NCI-H2227 treated with DMSO at 0.1 percent for 48 hours (cell line): ENCODE data around the gene ABI3BP.

Experiments
- DNase-seq: peaks from one replicate; lab custom pipeline; 2025; lab: John Stamatoyannopoulos, UW

ABI3BP gene

GRCh38 chr3:100775669-100776068 is 217.6 kb downstream of the ABI3BP start:
- no peak for DNase-seq

- DNase-seq, result no peak
These were observed 218.0 kb downstream of the ABI3BP start for GRCh38 chr3:100775226-100775625.

DNA sequence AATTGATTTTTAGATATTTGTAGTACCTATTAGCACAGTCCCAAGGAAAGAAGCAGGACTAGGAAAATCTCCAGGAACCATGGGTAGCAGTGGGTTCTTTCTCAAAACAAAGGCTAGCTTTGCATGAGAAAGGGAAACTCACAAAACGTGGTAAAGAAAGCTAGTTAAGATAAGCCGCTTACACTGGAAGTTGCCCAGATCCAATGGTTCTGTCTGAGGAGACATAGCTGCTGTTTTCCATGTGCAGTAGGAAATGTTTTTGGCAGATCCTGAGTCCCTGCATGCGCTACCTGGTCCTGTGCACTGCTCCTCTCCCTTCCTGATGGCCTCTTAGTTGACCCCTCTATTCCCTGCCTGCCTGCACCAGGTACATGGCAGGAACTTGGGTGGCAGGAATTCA is 223.5 kb downstream of the ABI3BP start:
- DNase-seq, result no peak

GRCh38 chr3:100766069-100766468 is 227.2 kb downstream of the ABI3BP start:
- DNase-seq, result no peak

DNA sequence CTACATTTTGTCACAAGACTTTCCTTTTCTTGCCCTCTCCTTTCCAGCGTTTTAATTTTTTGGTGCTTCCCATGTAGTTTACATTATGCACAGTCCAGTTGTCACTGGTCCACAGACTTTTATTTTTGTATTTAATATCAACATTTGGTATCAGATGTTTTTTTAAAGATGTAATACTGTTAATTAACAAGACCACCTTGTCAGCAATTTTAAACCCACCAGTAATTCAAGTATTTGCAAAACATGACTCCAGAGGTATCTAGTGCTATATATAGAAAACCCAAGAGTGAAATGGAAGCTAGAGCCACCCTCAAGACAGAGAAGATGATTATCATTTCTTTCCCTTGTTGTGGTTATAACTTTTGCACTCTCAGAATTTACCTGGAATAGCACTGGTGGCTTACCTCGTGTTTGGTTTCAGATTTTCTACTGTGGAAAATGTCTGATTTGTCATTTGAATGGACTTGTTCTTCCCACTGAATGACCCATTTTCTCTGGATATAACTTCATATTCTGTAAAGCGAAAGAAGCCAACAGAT is 227.7 kb downstream of the ABI3BP start:
- no peak for DNase-seq

DNA sequence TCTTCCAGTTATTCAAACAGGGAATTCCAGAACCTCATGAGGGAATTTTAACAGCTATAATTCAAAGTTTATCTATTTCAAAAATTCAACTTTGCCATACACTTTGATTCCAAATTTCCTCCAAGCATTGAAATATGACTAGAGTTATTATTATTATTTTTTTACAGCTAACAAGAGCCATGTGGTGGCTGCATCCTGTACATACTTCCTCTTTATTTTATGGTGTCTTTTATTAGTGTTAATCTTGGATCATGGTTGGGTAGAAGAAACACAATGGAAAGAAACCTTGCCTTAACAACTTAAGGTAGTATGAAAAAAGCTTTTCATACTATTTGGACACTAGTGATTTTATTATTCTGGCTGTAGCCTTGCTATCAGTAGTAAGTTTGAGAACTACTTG is 231.3 kb downstream of the ABI3BP start:
- DNase-seq, result no peak

DNA sequence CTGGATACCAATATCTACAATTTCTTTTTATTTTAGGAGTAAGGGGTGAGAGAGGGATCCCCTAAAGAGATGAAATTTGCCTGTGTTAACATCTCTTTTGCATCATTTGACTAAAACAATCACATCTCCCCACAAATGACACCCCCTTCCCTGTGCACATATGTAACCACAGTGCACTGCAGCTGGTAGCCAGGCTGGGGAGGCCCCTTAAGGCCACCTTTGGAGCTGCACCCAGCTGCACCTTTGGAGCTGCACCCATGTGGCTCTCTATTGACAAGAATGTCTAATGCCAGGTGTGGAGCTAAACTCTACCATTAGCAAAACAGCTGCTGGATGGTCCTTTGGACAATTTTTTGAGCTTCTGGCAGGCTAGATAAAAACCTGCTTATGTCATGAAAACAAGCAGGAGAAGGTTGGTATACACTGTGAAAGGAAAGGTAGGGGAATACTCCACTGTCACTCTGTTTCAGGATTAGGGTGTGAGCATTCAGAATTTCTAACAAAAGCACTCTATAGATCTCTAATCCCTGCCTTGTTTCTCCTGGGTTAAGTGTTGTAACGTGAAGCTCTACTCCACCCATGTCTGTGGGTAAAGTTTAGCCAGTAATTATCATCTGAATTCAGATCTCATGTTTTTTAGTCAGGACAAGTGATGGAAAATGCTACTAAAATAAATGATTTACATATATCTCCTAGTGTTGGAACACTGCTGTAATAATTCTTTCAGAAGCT is 231.8 kb downstream of the ABI3BP start:
- no peak for DNase-seq

GRCh38 chr3:100760377-100760776 is 232.8 kb downstream of the ABI3BP start:
- no peak for DNase-seq

GRCh38 chr3:100759950-100760349 is 233.3 kb downstream of the ABI3BP start:
- no peak for DNase-seq

- no peak for DNase-seq
These were observed 234.1 kb downstream of the ABI3BP start for GRCh38 chr3:100759159-100759558.

GRCh38 chr3:100756441-100756840 is 236.8 kb downstream of the ABI3BP start:
- no peak for DNase-seq

DNA sequence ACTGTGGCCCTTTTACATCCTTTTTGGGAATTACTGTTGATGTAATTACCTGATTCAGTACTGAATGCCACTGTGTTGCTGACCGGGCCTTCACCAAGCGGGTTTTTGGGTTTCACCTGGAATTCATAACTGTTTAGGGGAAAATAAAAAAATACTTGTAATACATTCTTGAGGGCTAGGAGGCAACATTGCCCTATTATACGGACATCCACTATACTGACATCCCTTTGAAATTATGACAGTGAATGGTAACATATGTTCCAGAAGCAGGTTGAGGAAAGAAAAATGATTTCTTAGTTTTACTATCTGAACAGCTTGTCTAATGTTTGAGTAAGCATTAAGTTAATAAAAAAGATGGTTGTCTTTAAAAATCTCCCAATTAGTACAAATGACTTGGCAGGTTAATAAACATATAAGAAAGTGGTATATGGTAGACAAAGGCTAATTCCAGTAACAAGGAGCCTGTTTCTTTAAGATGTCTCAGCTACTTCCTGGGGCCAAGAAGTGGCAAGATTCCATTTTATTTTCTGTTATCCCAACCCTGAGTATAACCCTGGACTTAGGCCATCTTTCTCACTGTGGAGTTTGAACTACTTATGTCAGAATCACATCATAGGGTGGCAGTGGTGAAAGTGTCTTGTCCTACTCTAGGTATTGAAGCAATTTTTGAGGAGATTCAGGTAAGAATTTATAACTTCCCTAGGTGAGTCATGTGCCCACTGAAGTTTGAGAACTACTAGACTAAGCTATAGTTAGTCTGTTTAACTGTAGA is 238.5 kb downstream of the ABI3BP start:
- DNase-seq, result no peak

GRCh38 chr3:100753846-100754245 is 239.4 kb downstream of the ABI3BP start:
- DNase-seq, result no peak

DNA sequence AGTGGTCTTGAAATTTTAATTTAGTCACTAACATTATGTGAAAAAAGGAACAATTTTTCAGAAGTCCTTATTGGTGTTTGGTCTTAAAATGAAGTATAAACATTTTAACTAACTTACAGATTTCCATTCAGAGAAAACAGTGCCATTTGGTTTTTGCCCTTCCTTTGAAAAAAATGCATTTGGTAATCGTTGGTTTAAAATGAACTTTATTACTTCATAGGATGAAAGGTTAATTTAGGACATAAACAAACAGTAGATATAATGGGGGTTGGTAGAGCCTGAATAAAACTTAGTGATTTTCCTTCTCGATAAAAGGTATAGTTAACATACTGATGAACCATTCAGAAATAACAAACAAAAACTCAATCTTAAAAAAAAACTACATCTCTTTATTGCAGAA is 244.3 kb downstream of the ABI3BP start:
- no peak for DNase-seq

DNA sequence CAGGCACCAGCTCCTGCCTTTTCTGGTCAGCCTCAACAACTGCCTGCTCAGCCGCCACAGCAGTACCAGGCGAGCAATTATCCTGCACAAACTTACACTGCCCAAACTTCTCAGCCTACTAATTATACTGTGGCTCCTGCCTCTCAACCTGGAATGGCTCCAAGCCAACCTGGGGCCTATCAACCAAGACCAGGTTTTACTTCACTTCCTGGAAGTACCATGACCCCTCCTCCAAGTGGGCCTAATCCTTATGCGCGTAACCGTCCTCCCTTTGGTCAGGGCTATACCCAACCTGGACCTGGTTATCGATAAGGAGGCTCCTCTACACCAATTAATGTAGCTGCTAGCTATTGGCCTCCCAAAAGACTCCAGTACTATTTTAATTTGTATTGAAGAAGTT is 245.0 kb downstream of the ABI3BP start:
- no peak for DNase-seq

DNA sequence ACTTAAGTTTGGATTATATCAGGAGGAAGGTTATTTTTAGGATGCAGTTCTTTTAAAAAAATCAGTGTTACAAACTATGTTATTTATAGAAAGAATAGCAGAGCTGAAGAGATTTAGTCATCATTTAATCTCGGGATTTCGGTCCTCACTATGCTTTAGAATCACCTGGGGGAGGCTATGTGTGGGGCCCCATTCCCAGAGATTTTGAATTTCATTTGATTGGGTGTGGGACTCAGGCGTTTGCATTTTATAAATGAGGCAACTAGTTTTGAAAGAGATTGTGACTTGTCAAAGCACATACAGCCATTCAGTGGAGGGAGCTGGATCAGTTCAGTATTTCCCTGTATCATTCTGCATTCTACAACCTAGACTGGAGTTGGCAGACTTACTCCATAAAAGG is 247.1 kb downstream of the ABI3BP start:
- DNase-seq, result no peak

- no peak for DNase-seq
These were observed 247.6 kb downstream of the ABI3BP start for GRCh38 chr3:100745617-100746016.

- DNase-seq, result no peak
These were observed 248.6 kb downstream of the ABI3BP start for GRCh38 chr3:100744671-100745070.

DNA sequence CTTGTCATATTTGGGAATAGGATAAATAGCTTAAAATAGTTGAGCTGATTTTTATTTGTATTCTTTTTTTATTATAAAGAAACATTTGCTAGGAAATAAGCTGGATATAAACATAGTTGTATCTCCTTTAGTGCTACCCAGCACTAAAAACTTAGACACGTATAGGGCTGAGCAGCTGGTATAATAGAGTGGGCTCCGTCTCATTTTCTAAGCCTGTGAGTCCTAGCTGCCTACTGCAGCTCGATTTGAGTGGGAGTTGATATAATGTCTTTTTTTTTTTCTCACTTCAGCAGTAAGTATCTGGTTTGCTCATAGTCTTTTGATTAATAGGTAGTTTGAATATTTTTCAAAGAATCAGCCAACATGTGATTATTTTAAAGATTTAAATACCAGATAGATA is 249.7 kb downstream of the ABI3BP start:
- no peak for DNase-seq

- DNase-seq, result no peak
These were observed 253.0 kb downstream of the ABI3BP start for GRCh38 chr3:100740207-100740606.

DNA sequence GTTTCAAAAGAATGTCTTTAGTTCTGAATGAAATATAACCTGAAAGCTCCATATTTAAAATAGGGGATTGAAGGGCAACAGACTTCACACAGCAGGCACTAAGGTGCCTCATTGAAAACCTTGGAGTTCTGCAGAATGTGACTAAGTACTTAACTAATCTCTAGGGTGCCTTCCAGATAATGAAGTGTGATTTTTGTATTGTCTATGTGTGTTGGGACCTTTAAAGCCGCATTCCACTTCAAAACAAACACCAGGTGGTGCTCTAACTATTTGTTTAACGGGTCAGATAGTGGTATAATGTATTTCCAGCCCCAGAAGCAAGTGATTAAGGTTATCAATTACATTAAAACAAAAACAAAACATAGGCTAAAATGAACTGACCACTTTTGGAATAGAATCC is 255.9 kb downstream of the ABI3BP start:
- DNase-seq, result no peak

- DNase-seq, result no peak
These were observed 260.8 kb downstream of the ABI3BP start for GRCh38 chr3:100732435-100732834.

DNA sequence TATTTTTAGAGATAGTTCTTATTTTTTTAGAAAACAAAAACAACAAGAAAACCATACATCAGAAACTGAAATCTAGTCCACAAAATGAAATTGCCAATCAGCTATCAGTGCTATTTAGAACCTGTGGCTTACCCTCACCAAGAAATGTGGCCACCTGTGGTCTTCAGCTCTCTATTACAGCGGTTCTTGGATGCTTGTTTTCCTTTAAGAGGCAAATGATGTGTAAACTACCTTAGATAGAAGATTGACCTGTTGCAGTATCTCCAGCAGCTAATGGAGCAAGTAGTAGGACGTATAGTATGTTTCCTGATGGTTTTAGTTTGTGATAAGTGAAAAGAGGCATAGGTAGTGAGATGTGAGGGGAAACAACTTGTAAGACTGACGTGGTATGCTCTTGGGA is 262.7 kb downstream of the ABI3BP start:
- no peak for DNase-seq
